Stimulated activated effector memory CD8-positive, alpha-beta T cell treated with anti-CD3 and anti-CD28 coated beads, Interleukin-12 subunit alpha, Interleukin-12 subunit beta, amount 100 ng/mL, for 72 hours (primary cell): ENCODE data around the gene NOXRED1.

Experiments
- ATAC-seq: fragments of 150-1000 bp; cut with Tn5 transposase; 2 replicates; pipeline ENCODE4 v1.10.0; 2021
- DNase-seq, 2 donors: peaks; one replicate each; pipeline ENCODE4 v3.0.0; 2021 to 2022; ENCODE audit warnings: low spot score in 2 of 2
- H3K27ac Mint-ChIP-seq: one replicate; pipeline ENCODE4 v1.8.0; 2022; ENCODE audit warnings: mild to moderate bottlenecking, mixed read lengths
- H3K36me3 Mint-ChIP-seq: one replicate; pipeline ENCODE4 v1.8.0; 2022; ENCODE audit warnings: mild to moderate bottlenecking, mixed read lengths
- H3K4me1 Mint-ChIP-seq: one replicate; pipeline ENCODE4 v1.8.0; 2022; ENCODE audit warnings: mixed read lengths
- H3K4me3 Mint-ChIP-seq: one replicate; pipeline ENCODE4 v1.8.0; 2022; ENCODE audit warnings: mild to moderate bottlenecking, mixed read lengths
- H3K9me3 Mint-ChIP-seq: one replicate; pipeline ENCODE4 v1.8.0; 2022; ENCODE audit warnings: mixed read lengths

The NOXRED1 gene

GRCh38 chr14:77375973-77376770 lies 47.2 kb downstream of the NOXRED1 start:
- peak; percentile 26 to 74 for DNase-seq
- no peak overlapping the region for H3K27ac Mint-ChIP-seq
- peak; percentile 40 for ATAC-seq
- peaks cover 35% of the 10 kb centered on the region for H3K4me1 Mint-ChIP-seq
- no peaks in the 10 kb centered on the region for H3K9me3 Mint-ChIP-seq
- no peak overlapping the region for H3K4me3 Mint-ChIP-seq
- no peaks in the 10 kb centered on the region for H3K36me3 Mint-ChIP-seq

GRCh38 chr14:77375164-77375950 lies 48.0 kb downstream of the NOXRED1 start:
- no peak for DNase-seq
- H3K4me1 Mint-ChIP-seq: peaks cover 35% of the 10 kb centered on the region
- no peak overlapping the region for H3K4me3 Mint-ChIP-seq
- no peak overlapping the region for H3K27ac Mint-ChIP-seq
- H3K9me3 Mint-ChIP-seq: no peaks in the 10 kb centered on the region
- no peaks in the 10 kb centered on the region for H3K36me3 Mint-ChIP-seq
- ATAC-seq: no peak

GRCh38 chr14:77372304-77372841 lies 51.0 kb downstream of the NOXRED1 start:
- peaks cover 46% of the 10 kb centered on the region for H3K4me1 Mint-ChIP-seq
- no peak overlapping the region for H3K27ac Mint-ChIP-seq
- DNase-seq: no peak
- no peaks in the 10 kb centered on the region for H3K9me3 Mint-ChIP-seq
- H3K36me3 Mint-ChIP-seq: no peaks in the 10 kb centered on the region
- peak; percentile 75 for ATAC-seq
- H3K4me3 Mint-ChIP-seq: no peak overlapping the region

DNA sequence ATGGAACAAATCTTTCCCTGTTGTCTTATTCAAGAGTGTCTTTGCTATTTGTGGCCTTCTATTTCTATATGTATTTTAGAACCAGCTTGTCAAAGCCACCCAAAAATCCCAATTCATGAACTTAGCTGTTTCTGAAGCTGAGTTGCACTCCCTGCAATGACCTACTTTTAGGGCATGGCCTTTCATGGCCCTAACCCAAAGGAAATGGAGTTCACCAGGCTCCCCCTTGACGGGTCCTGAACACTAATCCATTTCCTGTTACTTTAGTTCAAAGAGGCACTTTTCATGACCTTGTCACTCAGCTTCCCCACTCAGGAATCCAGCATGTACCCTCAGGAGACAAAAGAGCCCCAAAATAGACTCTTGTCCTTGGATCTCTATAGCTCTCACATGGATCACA lies 54.0 kb downstream of the NOXRED1 start:
- DNase-seq (no peak), ATAC-seq (peak; percentile 54)
- Mint-ChIP-seq H3K27ac (no peak overlapping the region), H3K4me3 (no peak overlapping the region), H3K36me3 (no peaks in the 10 kb centered on the region), H3K9me3 (no peaks in the 10 kb centered on the region), H3K4me1 (peaks cover 24% of the 10 kb centered on the region)

- DNase-seq (no peak), ATAC-seq (no peak)
- Mint-ChIP-seq H3K9me3 (no peaks in the 10 kb centered on the region), H3K36me3 (no peaks in the 10 kb centered on the region), H3K4me3 (no peak overlapping the region), H3K4me1 (peaks cover 4% of the 10 kb centered on the region), H3K27ac (no peak overlapping the region)
Observed at GRCh38 chr14:77364146-77364545, 59.2 kb downstream of the NOXRED1 start.

DNA sequence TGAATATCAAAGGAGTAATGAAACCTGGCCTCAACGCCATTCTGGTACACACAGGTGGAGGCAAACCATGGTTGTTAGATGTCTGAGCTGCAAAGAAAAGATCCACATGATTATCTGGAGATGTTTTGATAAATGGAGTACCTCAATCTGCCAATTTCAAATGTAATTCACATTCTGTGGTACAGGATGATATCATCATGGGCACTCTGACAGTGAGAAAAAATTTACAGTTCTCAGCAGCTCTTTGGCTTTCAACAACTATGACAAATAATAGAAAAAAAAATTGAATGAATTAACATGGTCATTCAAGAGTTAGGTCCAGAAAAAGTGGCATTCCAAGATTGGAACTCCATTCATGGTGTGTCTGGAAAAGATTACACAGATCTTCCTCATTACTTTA lies 63.7 kb downstream of the NOXRED1 start:
- ATAC-seq: no peak
- Mint-ChIP-seq H3K36me3 (no peaks in the 10 kb centered on the region), H3K4me3 (no peak overlapping the region), H3K27ac (no peak overlapping the region), H3K9me3 (no peaks in the 10 kb centered on the region), H3K4me1 (no peaks in the 10 kb centered on the region)
- no peak for DNase-seq

DNA sequence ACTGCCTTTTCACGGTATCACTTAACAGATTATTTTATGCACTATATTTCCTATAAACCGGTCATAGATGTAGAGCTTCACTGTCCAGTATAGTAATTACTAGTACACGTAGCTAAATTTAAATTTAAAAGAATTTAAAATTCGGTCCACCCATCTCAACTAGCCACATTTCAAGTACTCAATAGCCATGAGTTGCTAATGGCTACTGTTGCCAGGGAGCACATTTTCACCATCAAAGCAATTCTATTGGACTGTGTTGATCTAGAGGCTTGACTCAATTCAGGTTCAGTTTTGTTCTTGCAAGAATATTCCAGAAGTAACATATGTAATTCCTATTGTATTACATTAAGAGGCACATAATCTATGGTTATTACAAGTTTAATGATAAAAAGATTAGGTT lies 66.4 kb downstream of the NOXRED1 start:
- H3K27ac Mint-ChIP-seq: no peak overlapping the region

DNA sequence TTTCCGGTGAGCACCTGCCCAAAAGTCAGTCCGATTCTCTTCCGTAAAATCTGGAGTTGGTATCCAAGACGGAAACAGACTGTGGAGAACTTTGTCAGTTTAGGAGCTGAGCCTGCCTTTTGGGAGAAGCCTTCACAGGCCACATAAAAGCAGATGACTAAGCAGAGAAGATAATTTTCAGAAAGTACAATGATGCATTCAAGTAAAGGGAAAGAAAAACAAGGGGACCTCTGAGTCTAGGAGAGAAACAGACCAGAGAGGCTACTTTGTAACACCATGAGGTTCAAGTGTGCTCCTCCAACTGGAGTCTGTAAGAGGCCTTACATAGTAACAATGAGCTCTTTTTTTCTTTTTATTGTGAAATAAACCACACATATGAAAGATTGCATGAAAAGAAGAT lies 67.5 kb downstream of the NOXRED1 start:
- ATAC-seq: no peak
- Mint-ChIP-seq H3K9me3 (no peaks in the 10 kb centered on the region), H3K4me3 (no peak overlapping the region), H3K36me3 (peaks cover 8% of the 10 kb centered on the region), H3K4me1 (no peaks in the 10 kb centered on the region), H3K27ac (no peak overlapping the region)
- DNase-seq: no peak

More for the DNA sequence above, 66.4 kb downstream of the NOXRED1 start:
- DNase-seq: no peak
- Mint-ChIP-seq H3K4me1 (no peaks in the 10 kb centered on the region), H3K9me3 (no peaks in the 10 kb centered on the region), H3K4me3 (no peak overlapping the region), H3K36me3 (no peaks in the 10 kb centered on the region)
- ATAC-seq: no peak

GRCh38 chr14:77353469-77354141 lies 69.7 kb downstream of the NOXRED1 start:
- Mint-ChIP-seq H3K4me1 (no peaks in the 10 kb centered on the region), H3K9me3 (no peaks in the 10 kb centered on the region), H3K27ac (peak overlapping the region; percentile 4), H3K4me3 (no peak overlapping the region), H3K36me3 (peaks cover 29% of the 10 kb centered on the region)
- DNase-seq: no peak
- ATAC-seq: no peak

GRCh38 chr14:77347751-77348150 lies 75.6 kb downstream of the NOXRED1 start:
- H3K36me3 Mint-ChIP-seq: peaks cover 56% of the 10 kb centered on the region
- ATAC-seq: no peak

GRCh38 chr14:77346495-77346894 lies 76.8 kb downstream of the NOXRED1 start:
- no peaks in the 10 kb centered on the region for H3K4me1 Mint-ChIP-seq
- H3K36me3 Mint-ChIP-seq: peaks cover 68% of the 10 kb centered on the region
- DNase-seq (no peak), ATAC-seq (no peak)
- H3K27ac Mint-ChIP-seq: no peak overlapping the region
- H3K9me3 Mint-ChIP-seq: no peaks in the 10 kb centered on the region
- no peak overlapping the region for H3K4me3 Mint-ChIP-seq

More at GRCh38 chr14:77347751-77348150, 75.6 kb downstream of the NOXRED1 start:
- H3K9me3 Mint-ChIP-seq: no peaks in the 10 kb centered on the region
- DNase-seq: no peak
- H3K4me1 Mint-ChIP-seq: no peaks in the 10 kb centered on the region
- H3K27ac Mint-ChIP-seq: no peak overlapping the region
- no peak overlapping the region for H3K4me3 Mint-ChIP-seq

DNA sequence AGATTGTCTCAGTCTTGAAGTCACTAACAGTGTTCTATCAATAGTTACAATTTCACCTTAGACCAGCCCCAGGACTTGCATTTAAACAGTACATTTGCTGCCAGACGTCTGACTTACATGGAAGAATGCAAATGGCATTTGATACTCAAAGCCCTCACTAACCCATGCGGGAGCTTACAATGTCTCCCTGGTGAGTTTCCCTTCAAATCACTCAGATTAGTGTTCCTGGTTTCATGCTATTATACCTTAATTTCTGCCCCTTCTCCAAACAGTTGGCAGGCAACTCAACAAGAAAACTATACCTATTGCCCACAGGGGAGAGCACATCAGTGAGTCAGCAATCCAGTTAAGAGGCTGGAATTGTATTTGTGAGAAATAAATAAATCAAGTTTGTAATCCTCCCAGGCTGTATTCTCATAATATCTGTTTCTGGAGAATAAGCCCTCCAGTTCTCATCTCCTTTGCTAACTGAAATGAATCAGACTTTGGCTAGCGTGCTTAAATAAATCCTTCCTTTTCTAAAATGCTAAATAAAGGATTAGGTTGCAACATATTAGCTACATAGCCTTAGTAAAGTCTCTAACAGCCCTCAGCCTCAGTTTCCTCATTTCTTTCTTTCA lies 78.8 kb downstream of the NOXRED1 start:
- Mint-ChIP-seq H3K9me3 (no peaks in the 10 kb centered on the region), H3K27ac (peak overlapping the region; percentile 29), H3K36me3 (peaks cover 49% of the 10 kb centered on the region), H3K4me1 (no peaks in the 10 kb centered on the region), H3K4me3 (no peak overlapping the region)
- no peak for ATAC-seq
- DNase-seq: no peak
